ENCODE data around the gene TRAPPC3. TPM values are rescaled to one million over a fixed set of nuclear protein-coding genes. Genes with fewer than 3 reads are reported as not detected.
A peak's percentile ranks its signal among the peaks of the same experiment; 100 is the strongest.

TRAPPC3 gene
- total RNA-seq, 2 donors from 2014 or later: 45.7 to 71.5 TPM

DNA sequence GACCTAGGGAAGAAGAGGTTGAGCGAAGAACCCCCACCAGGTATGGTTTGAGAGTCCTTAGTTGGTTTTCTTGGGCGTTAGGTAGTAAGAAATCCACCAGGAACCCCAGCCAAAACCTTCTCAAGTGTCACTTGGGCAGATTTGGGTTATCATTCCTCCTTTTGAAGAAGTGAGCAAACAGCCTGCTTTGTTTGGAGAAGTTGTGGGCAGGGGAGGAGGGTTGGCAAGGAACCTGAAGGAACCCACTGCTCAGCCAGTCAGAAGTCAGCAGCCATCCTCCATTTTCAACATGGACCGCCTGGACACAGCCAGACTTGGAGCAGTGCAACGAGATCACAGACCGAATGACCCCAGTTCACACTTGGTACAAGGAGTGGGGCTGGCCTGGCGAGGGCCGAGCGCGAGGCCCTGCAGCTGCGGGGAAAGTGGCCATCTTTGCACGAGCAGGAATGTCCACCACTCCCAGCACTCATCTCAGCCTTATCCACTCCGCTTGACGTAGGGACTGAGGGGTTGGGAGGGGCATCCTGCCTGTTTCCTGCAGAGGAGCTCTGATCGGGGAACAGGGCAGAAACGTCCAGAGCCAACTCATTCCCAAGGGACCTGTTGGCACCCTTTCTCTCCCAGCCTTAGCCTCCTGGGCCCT, 53.4 kb downstream of the TRAPPC3 start:
- Histone ChIP-seq H3K4me1 (peaks cover 6% of the 10 kb centered on the region), H3K27ac (no peak overlapping the region), H3K27me3 (no peaks in the 10 kb centered on the region), H3K36me3 (replicated peaks in 1 of 2; ENCODE audit: insufficient read depth in 1 of 2, low read depth in 2 of 2) (peaks cover 19% of the 10 kb centered on the region in 2 donors), H3K9me3 (no peaks in the 10 kb centered on the region), H3K4me3 (no peak overlapping the region)
- DNase-seq: no peak
- WGBS, 2 donors: 67 to 71% methylated on average over 12 to 15 of the region's 15 CpGs
- no peak for ATAC-seq
- TF ChIP-seq CTCF (IDR thresholded peaks at IDR 0.05) (no peak), POLR2A (IDR thresholded peaks at IDR 0.05) (no peak)
- intact Hi-C loops (cut with DNase I): loop anchor here (5.0 to 10.0 kb wide), 3 partner anchors 49 to 319 kb away; partner anchors contain the start of gene TRAPPC3

DNA sequence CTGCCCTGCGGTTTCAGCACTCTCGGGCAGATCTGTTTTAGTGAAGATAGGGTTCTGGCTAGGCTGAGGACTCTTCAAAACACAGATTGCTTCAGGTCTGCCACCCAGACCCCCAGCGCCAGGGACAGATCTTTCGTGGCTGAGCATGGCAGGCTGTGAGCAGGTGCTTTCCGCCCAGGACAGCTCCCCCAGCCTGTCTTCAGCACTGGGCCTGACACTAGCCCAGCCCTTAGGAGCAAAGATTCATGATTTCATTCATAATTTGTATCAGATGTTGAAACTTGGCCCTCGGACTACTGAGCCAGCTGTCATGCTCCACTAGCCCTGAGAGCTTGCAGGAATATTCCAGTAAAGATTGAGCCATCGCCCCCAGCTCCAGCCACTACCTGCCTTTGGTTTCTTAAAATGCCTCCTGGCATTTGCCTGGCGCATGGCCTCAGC, 54.6 kb downstream of the TRAPPC3 start:
- no peak overlapping the region for H3K4me3 ChIP-seq
- H3K27ac ChIP-seq: no peak overlapping the region
- peaks cover 19% of the 10 kb centered on the region in 2 donors for H3K36me3 ChIP-seq (replicated peaks in 1 of 2; ENCODE audit: insufficient read depth in 1 of 2, low read depth in 2 of 2)
- peaks cover 9% of the 10 kb centered on the region for H3K4me1 ChIP-seq
- H3K27me3 ChIP-seq: no peaks in the 10 kb centered on the region
- DNase-seq: no peak
- intact Hi-C loops (cut with DNase I): loop anchor here (5.0 to 10.0 kb wide), 3 partner anchors 50 to 320 kb away; partner anchors contain the start of gene TRAPPC3
- H3K9me3 ChIP-seq: no peaks in the 10 kb centered on the region
- WGBS, 2 donors: 90 to 95% methylated on average over 5 to 8 of the region's 8 CpGs
- no peak for ATAC-seq
- no peak for TF ChIP-seq POLR2A (IDR thresholded peaks at IDR 0.05)
- TF ChIP-seq CTCF (IDR thresholded peaks at IDR 0.05): no peak

GRCh38 chr1:36093929-36094328, 55.4 kb downstream of the TRAPPC3 start:
- no peak for DNase-seq
- TF ChIP-seq POLR2A (IDR thresholded peaks at IDR 0.05) (no peak), CTCF (IDR thresholded peaks at IDR 0.05) (no peak)
- H3K4me3 ChIP-seq: no peak overlapping the region
- ATAC-seq: no peak
- peaks cover 12% of the 10 kb centered on the region for H3K4me1 ChIP-seq
- H3K27ac ChIP-seq: peak overlapping the region in 1 of 4 donors; percentile 9
- peaks cover 19% of the 10 kb centered on the region in 2 donors for H3K36me3 ChIP-seq (replicated peaks in 1 of 2; ENCODE audit: insufficient read depth in 1 of 2, low read depth in 2 of 2)
- H3K27me3 ChIP-seq: no peaks in the 10 kb centered on the region
- 33% methylated on average over 3 of the region's 3 CpGs; no CpG with 5 or more reads in 1 of the 2 donors for WGBS, 2 donors
- intact Hi-C loops (cut with DNase I): loop anchor here (10.0 kb wide), 2 partner anchors 51 to 321 kb away; partner anchors contain the start of gene TRAPPC3
- no peaks in the 10 kb centered on the region for H3K9me3 ChIP-seq

GRCh38 chr1:36093226-36093625, 56.1 kb downstream of the TRAPPC3 start:
- Histone ChIP-seq H3K9me3 (no peaks in the 10 kb centered on the region), H3K27me3 (no peaks in the 10 kb centered on the region), H3K36me3 (replicated peaks in 1 of 2; ENCODE audit: insufficient read depth in 1 of 2, low read depth in 2 of 2) (peaks cover 19% of the 10 kb centered on the region in 2 donors), H3K27ac (no peak overlapping the region), H3K4me3 (no peak overlapping the region), H3K4me1 (peaks cover 15% of the 10 kb centered on the region)
- TF ChIP-seq POLR2A (IDR thresholded peaks at IDR 0.05) (no peak), CTCF (IDR thresholded peaks at IDR 0.05) (no peak)
- DNase-seq (no peak), ATAC-seq (no peak)
- intact Hi-C loops (cut with DNase I): loop anchor here (10.0 kb wide), 2 partner anchors 52 to 322 kb away; partner anchors contain the start of gene TRAPPC3
- 82% methylated on average over 6 of the region's 7 CpGs for WGBS, 2 donors

All from body of pancreas (tissue), 4 donors.